SU-DHL-6 (cell line): Measurements from ENCODE around the gene ALAS1.

ENCODE experiments used
- H2AFZ ChIP-seq: fragments of 200-600 bp; sonication (generic); 2 replicates; pipeline ENCODE4 v1.6.1; 2014; ENCODE audit warnings: low read depth, mild to moderate bottlenecking, moderate library complexity, mixed read lengths, antibody characterized with exemption, low read length; ENCODE audit not compliant: severe bottlenecking
- H3F3A ChIP-seq: fragments of 200-600 bp; shearing (Covaris generic); 2 replicates; pipeline ENCODE4 v1.6.0; 2016; ENCODE audit warnings: antibody characterized with exemption, mild to moderate bottlenecking; ENCODE audit not compliant: insufficient read depth
- H3K27ac ChIP-seq: fragments of 200-600 bp; sonication (generic); 2 replicates; pipeline ENCODE4 v1.5.1; 2016; ENCODE audit warnings: low read depth, mild to moderate bottlenecking, low read length, moderate library complexity, mixed read lengths
- H3K27me3 ChIP-seq: fragments of 200-600 bp; sonication (generic), shearing (Covaris generic); 2 replicates; pipeline ENCODE4 v1.6.0; 2014; ENCODE audit warnings: mild to moderate bottlenecking, low read length
- H3K36me3 ChIP-seq: fragments of 200-600 bp; sonication (generic); 2 replicates; pipeline ENCODE4 v1.6.1; 2014; ENCODE audit warnings: mild to moderate bottlenecking, low read length, mixed read lengths
- H3K4me2 ChIP-seq: fragments of 300-600, 200-600 bp; shearing (Covaris generic), sonication (generic); 2 replicates; pipeline ENCODE4 v1.6.0; 2014; ENCODE audit warnings: low read length, low read depth, mild to moderate bottlenecking; ENCODE audit not compliant: poor library complexity, severe bottlenecking
- H3K4me3 ChIP-seq: fragments of 200-600 bp; sonication (generic); 2 replicates; pipeline ENCODE4 v1.5.1; 2014; ENCODE audit warnings: antibody characterized with exemption, low read length, mild to moderate bottlenecking, mixed read lengths; ENCODE audit not compliant: insufficient read depth, poor library complexity, severe bottlenecking
- H3K79me2 ChIP-seq: fragments of 200-600 bp; sonication (generic); 2 replicates; pipeline ENCODE4 v1.6.1; 2014; ENCODE audit warnings: mild to moderate bottlenecking, low read length, moderate library complexity; ENCODE audit not compliant: insufficient read depth
- H3K9ac ChIP-seq: fragments of 200-600 bp; sonication (generic); 2 replicates; pipeline ENCODE4 v1.7.0; 2014; ENCODE audit warnings: mild to moderate bottlenecking, low read length
- H3K9me2 ChIP-seq: fragments of 200-600 bp; sonication (generic); replicated peaks from 2 replicates; pipeline ENCODE4 v1.6.1; 2014; ENCODE audit warnings: low read length; ENCODE audit not compliant: insufficient read depth
- H3K9me3 ChIP-seq: fragments of 200-600 bp; sonication (generic); 2 replicates; pipeline ENCODE4 v1.6.1; 2014; ENCODE audit warnings: low read length, mixed read lengths; ENCODE audit not compliant: insufficient read depth
- H4K20me1 ChIP-seq: fragments of 200-600 bp; sonication (generic); 2 replicates; pipeline ENCODE4 v1.6.1; 2014; ENCODE audit warnings: low read depth, mild to moderate bottlenecking, antibody characterized with exemption, low read length, moderate library complexity, mixed read lengths
- CTCF ChIP-seq: fragments of 200-600 bp; sonication (generic); IDR thresholded peaks from one replicate; pipeline ENCODE4 v1.5.1; 2017; ENCODE audit warnings: antibody characterized with exemption, mild to moderate bottlenecking, low read length, moderate library complexity; ENCODE audit not compliant: insufficient read depth, poor library complexity, severe bottlenecking
- EZH2phosphoT487 ChIP-seq: fragments of 200-600 bp; sonication (generic), shearing (Covaris generic); conservative IDR thresholded peaks from 2 replicates; pipeline ENCODE4 v1.6.1; 2018; ENCODE audit warnings: mild to moderate bottlenecking, antibody characterized with exemption, low read length, moderate library complexity, mixed read lengths

The ALAS1 gene

DNA sequence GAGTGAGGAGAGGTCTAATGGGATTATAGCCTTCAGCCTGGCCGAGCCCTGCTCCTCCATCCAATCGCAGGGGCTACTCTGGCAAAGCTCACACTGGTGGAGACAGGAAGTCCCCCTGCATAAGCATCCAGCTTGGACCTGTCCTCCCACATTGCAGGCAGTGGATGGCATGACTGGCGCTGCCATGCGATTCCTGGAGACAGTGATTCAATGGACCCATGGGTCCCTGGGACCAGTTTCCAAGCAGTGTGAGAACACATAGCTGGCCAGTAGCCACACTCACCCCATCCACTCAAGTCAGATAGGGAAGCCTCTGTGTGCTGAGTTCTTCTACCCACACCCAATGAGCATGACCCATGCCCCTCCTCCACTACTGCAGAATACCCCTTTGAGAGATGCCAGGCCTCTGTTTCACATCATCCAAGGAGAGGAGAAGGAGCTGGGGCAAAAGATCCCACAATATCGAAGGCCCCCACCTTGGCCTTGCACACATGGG, 25.6 kb upstream of the ALAS1 start:
- Histone ChIP-seq H3F3A (no peaks in the 10 kb centered on the region), H3K36me3 (no peaks in the 10 kb centered on the region), H4K20me1 (no peaks in the 10 kb centered on the region), H3K27ac (no peak overlapping the region), H2AFZ (no peak overlapping the region), H3K9me3 (no peaks in the 10 kb centered on the region), H3K4me2 (no peak overlapping the region), H3K9me2 (no peaks in the 10 kb centered on the region), H3K9ac (no peak overlapping the region), H3K4me3 (no peak overlapping the region), H3K27me3 (no peaks in the 10 kb centered on the region), H3K79me2 (no peaks in the 10 kb centered on the region)
- TF ChIP-seq CTCF (no peak), EZH2phosphoT487 (no peak)

GRCh38 chr3:52173101-52173500, 24.9 kb upstream of the ALAS1 start:
- no peaks in the 10 kb centered on the region for H3K9me2 ChIP-seq
- H3K36me3 ChIP-seq, result no peaks in the 10 kb centered on the region
- H3K27ac ChIP-seq, result no peak overlapping the region
- no peaks in the 10 kb centered on the region for H3K27me3 ChIP-seq
- H3K4me2 ChIP-seq, result no peak overlapping the region
- no peak overlapping the region for H3K9ac ChIP-seq
- no peaks in the 10 kb centered on the region for H4K20me1 ChIP-seq
- no peak overlapping the region for H2AFZ ChIP-seq
- no peaks in the 10 kb centered on the region for H3K9me3 ChIP-seq
- no peak overlapping the region for H3K4me3 ChIP-seq
- TF ChIP-seq CTCF (no peak), EZH2phosphoT487 (no peak)
- no peaks in the 10 kb centered on the region for H3F3A ChIP-seq
- no peaks in the 10 kb centered on the region for H3K79me2 ChIP-seq

- Histone ChIP-seq H3K79me2 (no peaks in the 10 kb centered on the region), H3K27ac (no peak overlapping the region), H2AFZ (no peak overlapping the region), H3K4me3 (no peak overlapping the region), H3K9me3 (no peaks in the 10 kb centered on the region), H3K36me3 (no peaks in the 10 kb centered on the region), H3K4me2 (no peak overlapping the region), H4K20me1 (no peaks in the 10 kb centered on the region), H3K27me3 (no peaks in the 10 kb centered on the region), H3F3A (no peaks in the 10 kb centered on the region), H3K9ac (no peak overlapping the region), H3K9me2 (no peaks in the 10 kb centered on the region)
- TF ChIP-seq CTCF, result no peak
- no peak for TF ChIP-seq EZH2phosphoT487
Measured at GRCh38 chr3:52174896-52175295, 23.1 kb upstream of the ALAS1 start.
